MCF 10A (cell line): ENCODE measurements around the gene C14orf132. TPM values are rescaled to one million over a fixed set of nuclear protein-coding genes. Genes with fewer than 3 reads are reported as not detected.

ENCODE experiments used
- BruUV-seq: library from RNA; stranded (reverse); fragments of 400-500 nt; replicated peaks from 2 replicates; lab custom pipeline; 2021; lab: Mats Ljungman, UMichigan
- CTCF ChIA-PET: fragments of 300-600 bp; sonication (Branson Sonifier 250); formaldehyde crosslinking; extraction: SDS; loops from one replicate; lab custom pipeline; 2021; ENCODE audit warnings: antibody characterized with exemption, inconsistent platforms; lab: Yijun Ruan, JAX
- POLR2A ChIA-PET: fragments of 300-600, 350-650 bp; sonication (Branson Sonifier 250); formaldehyde crosslinking; extraction: SDS; loops from one replicate; lab custom pipeline; 2020; ENCODE audit warnings: antibody characterized with exemption, inconsistent platforms; lab: Yijun Ruan, JAX
- DNase-seq: peaks from one replicate; pipeline ENCODE4 v3.0.0-alpha.2; 2018; ENCODE audit not compliant: unreplicated experiment
- H3K27ac Mint-ChIP-seq: one replicate; pipeline ENCODE4 v1.8.0; 2022; ENCODE audit warnings: mild to moderate bottlenecking, low read depth, mixed read lengths; ENCODE audit not compliant: unreplicated experiment
- H3K27me3 Mint-ChIP-seq: one replicate; pipeline ENCODE4 v1.8.0; 2022; ENCODE audit warnings: mixed read lengths; ENCODE audit not compliant: insufficient read depth, unreplicated experiment
- H3K36me3 Mint-ChIP-seq: one replicate; pipeline ENCODE4 v1.8.0; 2022; ENCODE audit warnings: mild to moderate bottlenecking, moderate library complexity, mixed read lengths; ENCODE audit not compliant: insufficient read depth, unreplicated experiment
- H3K4me1 Mint-ChIP-seq: one replicate; pipeline ENCODE4 v1.8.0; 2022; ENCODE audit warnings: mixed read lengths; ENCODE audit not compliant: insufficient read depth, unreplicated experiment
- H3K4me3 Mint-ChIP-seq: one replicate; pipeline ENCODE4 v1.8.0; 2022; ENCODE audit warnings: mild to moderate bottlenecking, moderate library complexity, mixed read lengths; ENCODE audit not compliant: unreplicated experiment
- H3K9me3 Mint-ChIP-seq: one replicate; pipeline ENCODE4 v1.8.0; 2022; ENCODE audit warnings: mixed read lengths; ENCODE audit not compliant: unreplicated experiment
- intact Hi-C: fragments of 100-400 bp; cut with micrococcal nuclease; formaldehyde crosslinking; loops from 2 replicates; pipeline ENCODE4 v1.14.1; 2022
- total RNA-seq: library from RNA; stranded (reverse); gene quantifications from 2 replicates; pipeline ENCODE4 v1.2.3, GENCODE V29; 2022
- TF ChIP-seq, protein P1 (sequence below): fragments of 200-600 bp; IDR thresholded peaks from one replicate; pipeline ENCODE4 v1.8.0; 2022; ENCODE audit warnings: antibody characterized with exemption, mild to moderate bottlenecking; ENCODE audit not compliant: unreplicated experiment

Gene C14orf132
- total RNA-seq, 1 experiment from 2014 or later, result not detected

DNA sequence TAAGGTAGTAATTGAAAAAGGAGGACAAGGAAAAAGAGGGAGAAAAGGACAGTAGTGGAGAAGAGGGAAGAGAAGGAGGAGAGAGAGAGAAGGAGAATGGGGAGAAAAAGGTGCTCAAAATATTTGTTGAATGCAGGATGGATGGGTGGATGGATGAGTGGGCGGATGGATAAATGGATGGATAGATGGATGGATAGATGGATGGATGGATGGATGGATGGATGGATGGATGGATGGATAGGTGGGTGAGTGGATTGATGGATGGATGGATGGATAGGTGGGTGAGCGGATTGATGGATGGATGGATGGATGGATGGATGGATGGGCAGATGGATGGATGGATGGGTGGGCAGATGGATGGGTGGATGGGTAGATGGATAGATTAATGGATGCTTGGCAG is 21.3 kb upstream of the C14orf132 start:
- ChIA-PET CTCF (no interaction called here), POLR2A (no interaction called here)
- TF ChIP-seq, protein P1, sequence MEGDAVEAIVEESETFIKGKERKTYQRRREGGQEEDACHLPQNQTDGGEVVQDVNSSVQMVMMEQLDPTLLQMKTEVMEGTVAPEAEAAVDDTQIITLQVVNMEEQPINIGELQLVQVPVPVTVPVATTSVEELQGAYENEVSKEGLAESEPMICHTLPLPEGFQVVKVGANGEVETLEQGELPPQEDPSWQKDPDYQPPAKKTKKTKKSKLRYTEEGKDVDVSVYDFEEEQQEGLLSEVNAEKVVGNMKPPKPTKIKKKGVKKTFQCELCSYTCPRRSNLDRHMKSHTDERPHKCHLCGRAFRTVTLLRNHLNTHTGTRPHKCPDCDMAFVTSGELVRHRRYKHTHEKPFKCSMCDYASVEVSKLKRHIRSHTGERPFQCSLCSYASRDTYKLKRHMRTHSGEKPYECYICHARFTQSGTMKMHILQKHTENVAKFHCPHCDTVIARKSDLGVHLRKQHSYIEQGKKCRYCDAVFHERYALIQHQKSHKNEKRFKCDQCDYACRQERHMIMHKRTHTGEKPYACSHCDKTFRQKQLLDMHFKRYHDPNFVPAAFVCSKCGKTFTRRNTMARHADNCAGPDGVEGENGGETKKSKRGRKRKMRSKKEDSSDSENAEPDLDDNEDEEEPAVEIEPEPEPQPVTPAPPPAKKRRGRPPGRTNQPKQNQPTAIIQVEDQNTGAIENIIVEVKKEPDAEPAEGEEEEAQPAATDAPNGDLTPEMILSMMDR, result no peak
- Mint-ChIP-seq H3K27ac (no peak overlapping the region), H3K36me3 (no peaks in the 10 kb centered on the region), H3K9me3 (peaks cover 8% of the 10 kb centered on the region), H3K27me3 (peaks cover 81% of the 10 kb centered on the region), H3K4me3 (no peak overlapping the region), H3K4me1 (no peaks in the 10 kb centered on the region)
- BruUV-seq, result no TSS peak
- no peak for DNase-seq
- intact Hi-C loops, result no loop called here

DNA sequence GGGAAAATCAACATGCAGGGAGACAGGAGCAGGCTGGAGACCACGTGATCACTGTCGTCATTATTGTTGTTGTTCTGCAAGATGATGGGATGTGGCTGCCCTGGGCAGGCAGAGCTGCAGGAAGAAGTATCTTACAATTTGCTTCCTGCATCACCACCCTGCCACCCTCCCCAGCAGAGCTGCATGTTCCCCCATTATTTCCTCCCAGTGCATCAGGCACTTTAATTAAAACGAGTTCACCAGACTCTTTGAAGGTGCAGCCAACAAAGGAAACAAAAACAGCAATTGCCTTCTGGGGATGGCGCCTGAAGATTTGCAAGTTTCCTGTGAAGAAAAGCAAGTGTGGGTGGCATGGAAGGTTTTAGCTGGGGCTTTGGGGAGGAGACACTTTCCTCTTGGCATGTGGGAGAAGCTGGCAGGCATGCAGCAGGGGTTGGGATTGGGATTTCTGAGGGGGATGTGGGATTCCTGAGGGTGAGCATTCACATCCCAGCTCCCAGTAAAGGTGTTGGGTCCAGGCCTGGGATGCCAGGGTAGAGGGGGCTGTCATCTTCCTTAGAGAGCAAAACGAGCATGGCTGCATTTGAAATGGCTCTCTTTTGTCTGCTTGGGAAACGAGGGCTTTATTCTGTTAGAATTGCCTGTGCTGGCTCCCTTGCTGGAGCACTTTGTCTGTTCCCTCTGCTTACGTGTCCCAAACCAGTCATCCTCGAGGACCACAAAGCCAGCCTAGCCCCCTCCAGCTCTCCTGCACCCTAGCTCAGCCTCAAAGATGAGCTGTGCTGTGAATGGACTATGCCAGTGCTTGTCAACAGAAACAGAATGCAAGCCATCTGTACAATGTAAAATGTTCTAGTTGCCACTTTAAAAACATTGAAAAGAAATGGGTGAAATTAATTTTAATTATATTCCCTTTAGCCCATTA is 11.5 kb upstream of the C14orf132 start:
- POLR2A ChIA-PET, result interaction anchor here (0.5 to 1.1 kb wide), 2 partner anchors 13 to 26 kb away, joined by 3 read pairs; no protein-coding TSS in a partner anchor
- TF ChIP-seq, protein P1, result no peak
- H3K27ac Mint-ChIP-seq, result no peak overlapping the region
- no peak overlapping the region for H3K4me3 Mint-ChIP-seq
- no peak for DNase-seq
- CTCF ChIA-PET, result interaction anchor here (0.7 to 1.4 kb wide), 2 partner anchors 34 to 173 kb away, joined by 3 to 5 read pairs; no protein-coding TSS in a partner anchor
- intact Hi-C loops, result no loop called here
- peaks cover 45% of the 10 kb centered on the region for H3K27me3 Mint-ChIP-seq
- H3K4me1 Mint-ChIP-seq, result no peaks in the 10 kb centered on the region
- no TSS peak for BruUV-seq
- H3K9me3 Mint-ChIP-seq, result no peaks in the 10 kb centered on the region
- H3K36me3 Mint-ChIP-seq, result no peaks in the 10 kb centered on the region

DNA sequence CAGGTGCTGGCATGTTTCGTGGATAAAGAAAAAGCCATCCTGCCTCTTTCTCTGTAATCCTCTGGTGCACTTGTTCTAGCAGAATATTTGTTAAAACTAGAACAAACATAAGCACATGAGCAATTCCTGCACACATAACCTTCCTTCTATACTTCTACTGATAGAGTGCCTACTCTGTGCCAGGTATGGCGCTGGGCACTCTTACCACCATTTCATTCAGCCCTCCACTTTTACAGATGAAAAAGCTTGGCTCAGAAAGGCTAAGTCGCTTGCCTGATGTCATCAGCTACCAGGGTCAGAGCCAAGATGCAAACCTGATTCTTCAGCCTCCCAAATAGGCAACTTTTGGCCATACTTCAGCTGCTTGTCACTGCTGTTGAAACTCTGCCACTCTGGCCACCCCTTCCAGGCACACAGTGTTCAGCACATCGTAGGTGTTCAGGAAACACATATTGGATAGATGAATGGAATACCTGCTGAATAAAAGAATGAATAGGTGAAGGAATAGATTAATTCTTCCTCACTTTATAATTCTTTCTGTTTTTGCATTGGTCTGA is 10.0 kb upstream of the C14orf132 start:
- POLR2A ChIA-PET, result interaction anchor here (0.7 kb wide), 1 partner anchor 257 kb away, joined by 3 read pairs; no protein-coding TSS in a partner anchor
- no peaks in the 10 kb centered on the region for H3K36me3 Mint-ChIP-seq

More for the DNA sequence above, 10.0 kb upstream of the C14orf132 start:
- Mint-ChIP-seq H3K4me3 (no peak overlapping the region), H3K27ac (no peak overlapping the region), H3K4me1 (no peaks in the 10 kb centered on the region), H3K27me3 (peaks cover 30% of the 10 kb centered on the region), H3K9me3 (no peaks in the 10 kb centered on the region)
- BruUV-seq, result no TSS peak
- TF ChIP-seq, protein P1, result no peak
- intact Hi-C loops, result no loop called here
- CTCF ChIA-PET, result interaction anchor here (1.4 kb wide), 1 partner anchor 36 kb away, joined by 5 read pairs; no protein-coding TSS in a partner anchor
- no peak for DNase-seq
